ENCODE data around the gene PKM.

The PKM gene

GRCh38 chr15:72154316-72154715, 76.7 kb downstream of the PKM start:
- H3K4me3 Mint-ChIP-seq, result no peak overlapping the region
- H3K9me3 Mint-ChIP-seq, result no peaks in the 10 kb centered on the region
- peaks cover 4% of the 10 kb centered on the region for H3K27me3 Mint-ChIP-seq (ENCODE audit: low read depth)
- peaks cover 5% of the 10 kb centered on the region for H3K4me1 Mint-ChIP-seq (ENCODE audit: low read depth)
- H3K27ac Mint-ChIP-seq, result no peak overlapping the region
- H3K36me3 Mint-ChIP-seq (ENCODE audit: low read depth), result no peaks in the 10 kb centered on the region

GRCh38 chr15:72153269-72154000, 77.6 kb downstream of the PKM start:
- H3K9me3 Mint-ChIP-seq, result no peaks in the 10 kb centered on the region
- H3K27ac Mint-ChIP-seq, result no peak overlapping the region
- H3K27me3 Mint-ChIP-seq (ENCODE audit: low read depth), result no peaks in the 10 kb centered on the region
- H3K4me3 Mint-ChIP-seq, result no peak overlapping the region
- peaks cover 5% of the 10 kb centered on the region for H3K4me1 Mint-ChIP-seq (ENCODE audit: low read depth)
- H3K36me3 Mint-ChIP-seq (ENCODE audit: low read depth), result no peaks in the 10 kb centered on the region
